Activated CD4-positive, alpha-beta T cell treated with anti-CD3 and anti-CD28 coated beads, Interleukin-2, amount 50 U/mL, for 4 hours (primary cell): ENCODE data around the gene CCM2.
"Not testable (repeated sequence)": the region's sequence is repeated elsewhere in the genome, so short reads cannot be mapped to it uniquely, and the experiment has no call there.

Experiments
- DNase-seq, 2 experiments: peaks; one replicate each; pipeline ENCODE4 v3.0.0-alpha.2; 2020

The CCM2 gene

GRCh38 chr7:44983742-44984477 lies 16.1 kb upstream of the CCM2 start:
- no peak for DNase-seq

GRCh38 chr7:44984478-44984758 lies 15.6 kb upstream of the CCM2 start:
- no peak for DNase-seq

- DNase-seq: no peak
These were observed 14.8 kb upstream of the CCM2 start for GRCh38 chr7:44985033-44985695.

DNA sequence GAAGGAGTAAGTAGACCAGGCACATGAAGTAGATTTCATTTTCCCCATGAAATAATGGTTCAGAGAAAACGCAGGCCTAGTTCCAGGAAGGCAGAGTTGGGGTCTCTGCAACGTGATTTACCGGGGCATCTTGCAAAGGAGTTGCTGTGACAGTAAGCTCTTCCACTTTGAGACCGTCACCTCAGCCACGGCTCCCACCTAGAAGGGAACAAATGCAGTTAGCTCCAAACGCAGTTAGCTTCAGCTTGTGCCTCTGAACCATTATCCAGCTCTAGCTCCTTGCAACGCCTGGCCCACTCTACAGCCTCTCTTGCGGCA lies 14.1 kb upstream of the CCM2 start:
- DNase-seq: peak in 1 of 2 experiments; percentile 25

DNA sequence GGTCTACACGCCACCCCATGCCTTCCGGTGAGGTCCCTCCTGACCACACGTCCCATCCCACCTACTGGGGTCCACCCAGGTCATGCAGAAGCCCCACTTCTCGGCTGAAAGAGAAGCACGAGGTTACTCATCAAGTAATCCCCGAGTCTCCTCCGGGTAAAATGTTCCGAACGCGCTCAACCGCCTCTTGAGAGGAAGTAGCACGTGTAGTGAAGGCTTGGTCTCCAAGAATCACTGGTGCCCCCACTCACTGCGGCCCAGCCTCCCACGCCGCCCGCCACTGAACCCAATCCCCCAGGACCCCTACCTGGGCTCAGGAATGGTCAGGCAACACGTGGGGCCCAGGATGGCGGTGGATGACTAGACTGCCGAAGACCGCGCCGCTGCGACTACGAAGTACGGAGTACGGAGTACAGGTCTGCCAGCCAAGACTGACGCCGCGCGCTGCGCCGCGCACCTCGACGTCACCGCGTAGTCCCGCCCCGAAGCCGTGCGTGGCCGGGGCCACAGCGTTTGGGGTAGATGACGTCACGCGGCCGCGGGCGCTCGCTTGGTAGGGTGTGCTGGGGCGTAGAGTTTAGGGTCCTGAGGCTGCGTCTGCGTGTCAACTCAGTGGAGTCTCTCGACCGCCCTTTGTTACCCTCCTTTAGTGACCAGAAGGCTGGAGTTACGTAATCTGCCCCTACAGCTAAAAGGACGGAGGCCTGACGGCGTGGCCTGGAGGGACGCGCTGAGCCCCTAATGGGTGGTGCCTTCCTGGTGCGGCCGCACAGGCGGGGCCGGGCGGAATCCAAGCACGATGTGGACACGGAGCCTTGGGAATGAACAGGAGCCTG lies 13.6 kb upstream of the CCM2 start:
- peak; percentile 92 to 93 for DNase-seq

DNA sequence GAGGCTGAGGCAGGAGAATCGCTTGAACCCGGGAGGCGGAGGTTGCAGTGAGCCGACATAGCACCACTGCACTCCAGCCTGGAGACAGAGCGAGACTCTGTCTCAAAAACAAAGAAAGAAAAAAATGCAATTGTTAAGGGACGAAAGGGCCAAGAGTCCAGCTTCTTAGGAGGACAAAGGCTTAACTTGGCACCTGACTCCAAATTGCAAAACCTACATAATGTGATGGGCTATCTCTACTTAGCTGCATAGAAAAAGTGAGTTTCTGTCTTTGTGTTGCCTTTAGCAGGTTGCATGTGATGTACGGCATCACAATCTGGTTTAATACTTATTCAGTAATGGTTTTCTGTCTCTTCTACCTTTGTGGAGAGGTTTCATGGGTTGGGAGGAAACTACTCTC lies 12.5 kb upstream of the CCM2 start:
- DNase-seq: no peak

DNA sequence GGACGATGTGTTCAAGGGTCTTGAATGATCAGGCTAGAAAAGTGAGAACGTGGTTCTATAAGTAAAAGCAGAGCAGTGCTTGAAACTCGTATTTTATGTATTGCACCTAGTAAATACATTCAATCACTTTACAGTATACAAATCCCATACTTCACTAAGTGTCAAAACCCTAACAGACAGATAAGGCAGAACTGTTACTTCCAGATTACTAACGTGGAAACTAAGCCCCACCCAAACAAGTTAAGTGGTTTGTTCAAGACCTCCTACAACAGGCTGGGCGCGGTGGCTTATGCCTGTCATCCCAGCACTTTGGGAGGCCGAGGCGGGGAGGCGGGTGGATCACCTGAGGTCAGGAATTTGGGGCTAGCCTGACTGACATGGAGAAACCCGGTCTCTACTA lies 12.0 kb upstream of the CCM2 start:
- no peak for DNase-seq

DNA sequence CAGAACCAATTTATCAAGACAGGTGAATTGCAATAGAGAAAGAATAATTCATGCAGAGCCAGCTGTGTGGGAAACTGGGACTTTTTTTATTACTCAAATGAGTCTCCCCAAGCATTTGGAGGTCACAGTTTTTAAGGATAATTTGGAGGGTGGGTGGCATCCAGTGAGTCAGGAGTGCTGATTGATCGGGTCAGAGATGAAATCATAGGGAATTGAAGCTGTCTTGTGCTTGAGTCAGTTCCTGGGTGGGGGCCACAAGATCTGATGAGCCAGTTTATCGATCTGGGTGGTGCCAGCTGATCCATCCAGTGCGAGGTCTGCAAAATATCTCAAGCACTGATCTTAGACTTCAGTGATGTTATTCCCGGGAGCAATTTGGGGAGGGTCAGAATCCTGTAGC lies 11.3 kb upstream of the CCM2 start:
- no peak for DNase-seq

DNA sequence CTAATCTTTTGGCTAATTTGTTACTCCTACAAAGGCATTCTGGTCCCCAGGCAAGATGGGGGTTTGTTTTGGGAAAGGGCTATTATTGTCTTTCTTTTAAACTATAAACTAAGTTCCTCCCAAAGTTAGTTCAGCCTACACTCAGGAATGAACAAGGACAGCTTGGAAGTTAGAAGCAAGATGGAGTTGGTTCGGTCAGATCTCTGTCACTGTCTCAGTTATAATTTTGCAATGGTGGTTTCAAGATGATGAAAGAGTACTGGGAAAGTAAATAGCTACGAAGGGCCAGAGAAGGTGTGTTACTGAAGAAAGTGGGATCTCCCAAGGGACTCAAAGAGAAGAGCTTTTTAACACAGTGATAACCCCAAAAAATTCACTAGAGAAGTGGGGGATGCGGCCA lies 10.9 kb upstream of the CCM2 start:
- no peak for DNase-seq

- no peak for DNase-seq
These were observed 9.6 kb upstream of the CCM2 start for GRCh38 chr7:44990109-44991023.

- not testable (repeated sequence) for DNase-seq
These were observed 7.8 kb upstream of the CCM2 start for GRCh38 chr7:44992004-44992795.

GRCh38 chr7:44994877-44995554 lies 5.0 kb upstream of the CCM2 start:
- no peak for DNase-seq

DNA sequence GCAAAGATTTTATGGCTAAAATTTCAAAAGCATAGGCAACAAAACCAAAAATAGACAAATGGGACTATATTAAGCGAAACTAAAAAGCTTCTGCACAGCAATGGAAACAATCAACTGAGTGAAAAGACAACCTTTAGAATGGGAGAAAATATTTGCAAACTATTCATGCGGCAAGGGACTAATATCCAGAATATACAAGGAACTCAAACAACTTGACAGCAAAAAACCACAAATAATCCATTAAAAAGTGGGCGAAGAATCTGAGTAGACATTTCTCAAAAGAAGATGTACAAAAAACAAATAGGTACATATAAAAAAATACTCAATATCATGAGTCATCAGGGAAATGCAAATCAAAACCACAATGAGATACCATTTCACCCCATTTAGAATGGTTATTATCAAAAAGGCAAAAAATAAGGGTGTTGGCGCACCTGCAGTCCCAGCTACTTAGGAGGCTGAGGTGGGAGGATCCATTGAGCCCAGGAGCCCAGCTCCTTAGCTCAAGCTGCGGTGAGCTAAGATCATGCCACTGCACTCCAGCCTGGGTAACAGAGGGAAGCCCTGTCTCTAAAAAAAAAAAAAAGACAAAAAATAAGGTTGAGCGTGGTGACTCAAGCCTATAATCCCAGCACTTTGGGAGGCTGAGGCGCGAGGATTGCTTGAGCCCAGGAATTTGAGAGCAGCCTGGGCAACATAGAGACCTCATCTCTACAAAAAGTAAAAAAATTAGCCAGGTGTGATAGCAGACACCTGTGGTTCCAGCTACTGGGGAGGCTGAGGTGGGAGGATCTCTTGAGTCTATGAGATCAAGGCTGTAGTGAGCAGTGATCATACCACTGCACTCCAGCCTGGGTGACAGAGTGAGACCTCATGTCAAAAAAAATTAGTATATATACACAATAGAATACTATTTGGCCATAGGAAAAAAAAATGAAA lies 4.2 kb upstream of the CCM2 start:
- no peak for DNase-seq

GRCh38 chr7:44998153-44998871 lies 1.7 kb upstream of the CCM2 start:
- no peak for DNase-seq

GRCh38 chr7:44999245-45000092 lies 532 bp upstream of the CCM2 start:
- peak; percentile 98 to 99 for DNase-seq

- peak; percentile 62 to 71 for DNase-seq
These were observed 1.2 kb downstream of the CCM2 start for GRCh38 chr7:45001138-45001694.

DNA sequence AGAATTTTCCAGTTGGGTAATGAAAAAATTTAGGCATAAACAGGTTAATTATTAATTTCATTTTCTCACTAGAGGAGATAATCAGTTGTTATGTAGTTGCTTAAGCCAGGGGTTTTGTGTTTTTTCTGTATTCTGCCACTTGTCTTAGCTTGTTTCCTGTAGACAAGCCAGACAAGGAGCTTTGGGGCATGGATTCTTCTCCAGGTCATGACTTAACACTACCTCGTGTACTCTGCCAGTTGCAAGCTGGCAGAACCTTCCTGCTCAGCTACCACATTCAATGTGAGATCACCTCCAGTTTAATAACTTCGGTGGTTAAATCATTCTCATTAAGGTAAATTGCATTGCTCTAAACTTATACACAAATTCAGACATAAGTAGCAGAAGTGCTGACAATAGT lies 1.8 kb downstream of the CCM2 start:
- DNase-seq: no peak

DNA sequence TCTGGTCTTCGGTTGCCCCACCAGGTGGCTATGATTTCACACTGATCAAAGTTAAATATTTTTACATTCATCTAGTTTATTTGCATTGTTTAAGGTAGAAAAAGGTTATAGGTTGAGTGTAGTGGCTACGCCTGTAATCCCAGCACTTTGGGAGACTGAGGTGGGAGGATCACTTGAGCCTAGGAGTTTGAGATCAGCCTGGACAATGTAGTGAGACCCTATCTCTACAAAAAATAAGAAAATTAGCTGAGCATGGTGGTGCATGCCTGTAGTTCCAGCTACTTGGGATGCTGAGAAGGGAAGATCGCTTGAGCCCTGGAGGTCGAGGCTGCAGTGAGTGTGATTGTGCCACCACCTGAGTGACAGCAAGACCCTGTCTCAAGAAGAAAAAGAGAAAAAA lies 3.8 kb downstream of the CCM2 start:
- no peak for DNase-seq
